Endothelial cell of umbilical vein (primary cell): ENCODE results near the gene C1QTNF8. TPM values are rescaled to one million over a fixed set of nuclear protein-coding genes. Genes with fewer than 3 reads are reported as not detected.

Source experiments
- BruUV-seq: library from RNA; stranded (reverse); fragments of 400-500 nt; replicated peaks from 2 replicates; lab custom pipeline; 2021; lab: Mats Ljungman, UMichigan
- CTCF ChIA-PET: fragments of 300-600, 350-600 bp; sonication (Branson Sonifier 250); formaldehyde crosslinking; loops from one replicate; lab custom pipeline; 2021; ENCODE audit warnings: antibody characterized with exemption, inconsistent platforms; lab: Charles Lee
- POLR2A ChIA-PET: fragments of 300-600, 350-600 bp; sonication (Branson Sonifier 250); formaldehyde crosslinking; loops from one replicate; lab custom pipeline; 2021; ENCODE audit warnings: antibody characterized with exemption, inconsistent platforms; lab: Charles Lee
- DNase-seq: peaks from one replicate; pipeline ENCODE4 v3.0.0-alpha.2; 2011; ENCODE audit warnings: low read depth, low spot score
- FAIRE-seq: peaks from 2 replicates; lab custom pipeline; 2011; peaks lifted over from hg19 to GRCh38; lab: Jason Lieb, UNC
- H2AFZ ChIP-seq: 2 replicates; pipeline ENCODE4 v1.6.0; 2012; ENCODE audit warnings: low read depth, low read length, control low read depth, inconsistent platforms
- H3K27ac ChIP-seq: 2 replicates; pipeline ENCODE4 v1.5.1; 2011; ENCODE audit warnings: low read depth, mild to moderate bottlenecking, control low read depth, low read length, moderate library complexity; ENCODE audit not compliant: insufficient read depth
- H3K27me3 ChIP-seq, 2 experiments: 2 replicates each; pipeline versions ENCODE4 v1.6.0 to v1.6.1; 2011; ENCODE audit warnings: low read length in 2 of 2, mixed read lengths in 1 of 2; ENCODE audit not compliant: control insufficient read depth in 2 of 2, insufficient read depth in 2 of 2
- H3K36me3 ChIP-seq, 2 experiments: 2 replicates in 1 of 2; 3 replicates in 1 of 2; pipeline ENCODE4 v1.5.1; 2011; ENCODE audit warnings: low read length in 2 of 2, mild to moderate bottlenecking in 1 of 2, moderate library complexity in 1 of 2; ENCODE audit not compliant: control insufficient read depth in 2 of 2, insufficient read depth in 2 of 2; ENCODE audit errors: extremely low read depth in 1 of 2
- H3K4me1 ChIP-seq: 3 replicates; pipeline ENCODE4 v1.5.1; 2011; ENCODE audit warnings: mild to moderate bottlenecking, low read length; ENCODE audit not compliant: control insufficient read depth, insufficient read depth; ENCODE audit errors: extremely low read depth
- H3K4me2 ChIP-seq: 2 replicates; pipeline ENCODE4 v1.6.1; 2011; ENCODE audit warnings: low read length, control low read depth, mixed read lengths; ENCODE audit not compliant: insufficient read depth
- H3K4me3 ChIP-seq, 3 experiments: fragments of 200-600 bp in 1 of 3; sonication (generic), shearing (Covaris generic) in 1 of 3; replicated peaks in 1 of 3; 2 replicates each; pipeline ENCODE4 v1.5.1; 2011 to 2016; ENCODE audit warnings: control low read depth in 3 of 3, low read length in 3 of 3, mild to moderate bottlenecking in 2 of 3, inconsistent platforms in 1 of 3, low read depth in 1 of 3, moderate library complexity in 1 of 3; ENCODE audit not compliant: insufficient read depth in 1 of 3
- H3K79me2 ChIP-seq: 2 replicates; pipeline ENCODE4 v1.6.0; 2012; ENCODE audit warnings: low read length, inconsistent platforms; ENCODE audit not compliant: control insufficient read depth, insufficient read depth
- H3K9ac ChIP-seq: replicated peaks from 2 replicates; pipeline ENCODE3; 2011; ENCODE audit warnings: low read length, control low read depth; ENCODE audit not compliant: insufficient read depth; ENCODE audit errors: extremely low read depth
- H3K9me1 ChIP-seq: replicated peaks from 3 replicates; pipeline ENCODE4 v1.6.0; 2011; ENCODE audit warnings: mild to moderate bottlenecking, low read length; ENCODE audit not compliant: control insufficient read depth, insufficient read depth; ENCODE audit errors: extremely low read depth
- H3K9me3 ChIP-seq: replicated peaks from 2 replicates; pipeline ENCODE4 v1.5.1; 2012; ENCODE audit warnings: low read length, inconsistent platforms; ENCODE audit not compliant: control insufficient read depth, insufficient read depth
- H4K20me1 ChIP-seq: replicated peaks from 2 replicates; pipeline ENCODE3; 2011; ENCODE audit warnings: mild to moderate bottlenecking, low read length; ENCODE audit not compliant: control insufficient read depth, insufficient read depth; ENCODE audit errors: extremely low read depth
- CTCF ChIP-seq, 2 donors: IDR thresholded peaks; 1 replicate in 1 of 2; 2 replicates in 1 of 2; pipeline ENCODE4 v1.5.1; 2011; ENCODE audit warnings: low read length in 2 of 2, mild to moderate bottlenecking in 2 of 2, moderate library complexity in 2 of 2, control low read depth in 1 of 2, inconsistent platforms in 1 of 2, low read depth in 1 of 2; ENCODE audit not compliant: insufficient read depth in 1 of 2; ENCODE audit errors: extremely low read depth in 1 of 2
- EZH2 ChIP-seq: IDR thresholded peaks from 2 replicates; pipeline ENCODE4 v1.6.1; 2012; ENCODE audit warnings: borderline replicate concordance, low read depth, mild to moderate bottlenecking, moderate library complexity, low read length, inconsistent platforms; ENCODE audit not compliant: severe bottlenecking
- FOS ChIP-seq: IDR thresholded peaks from 2 replicates; pipeline ENCODE4 v1.6.1; 2011; ENCODE audit warnings: mild to moderate bottlenecking, low read length, moderate library complexity, borderline replicate concordance; ENCODE audit not compliant: insufficient read depth
- GATA2 ChIP-seq: IDR thresholded peaks from 2 replicates; pipeline ENCODE4 v1.7.0; 2011; ENCODE audit warnings: low read depth, mild to moderate bottlenecking, moderate library complexity, mixed read lengths, low read length; ENCODE audit not compliant: insufficient read length, insufficient read depth
- JUN ChIP-seq: IDR thresholded peaks from 2 replicates; pipeline ENCODE4 v1.6.1; 2011; ENCODE audit warnings: borderline replicate concordance, low read depth; ENCODE audit not compliant: insufficient read length, insufficient read depth
- MAX ChIP-seq: IDR thresholded peaks from 2 replicates; pipeline ENCODE4 v1.6.1; 2011; ENCODE audit not compliant: insufficient read depth, insufficient read length
- MYC ChIP-seq: IDR thresholded peaks from one replicate; pipeline ENCODE4 v1.6.1; 2011; ENCODE audit warnings: mild to moderate bottlenecking, low read depth, low read length
- POLR2A ChIP-seq: IDR thresholded peaks from 2 replicates; pipeline ENCODE4 v1.6.1; 2012; ENCODE audit warnings: low read depth, mild to moderate bottlenecking, control low read depth, low read length
- POLR2AphosphoS5 ChIP-seq: IDR thresholded peaks from 2 replicates; pipeline ENCODE4 v1.6.1; 2012; ENCODE audit warnings: low read depth, mild to moderate bottlenecking, control low read depth, low read length, moderate library complexity; ENCODE audit not compliant: insufficient read depth
- dilution Hi-C: fragments of 300-500 bp; cut with MboI; formaldehyde crosslinking; loops from one replicate; pipeline ENCODE4 v1.15.0; 2019; ENCODE audit warnings: low sequenced_read_pairs; ENCODE audit not compliant: extremely low pct_ligation_motif_present
- intact Hi-C: fragments of 100-400 bp; cut with micrococcal nuclease; formaldehyde crosslinking; loops from one replicate; pipeline ENCODE4 v1.10.0; 2022
- polyA plus RNA-seq, 4 experiments: library from polyadenylated mRNA; depleted of rRNA in 3 of 4; stranded (reverse) in 3 of 4; unstranded in 1 of 4; fragments of >200 nt; gene quantifications; 2 replicates each; pipeline versions ENCODE4 v1.2.1 to v1.2.3, GENCODE V29; 2011 to 2012; ENCODE audit warnings: missing spikeins in 1 of 4
- total RNA-seq: library from RNA; stranded (reverse); gene quantifications from 2 replicates; pipeline ENCODE4 v1.2.3, GENCODE V29; 2021

Gene C1QTNF8
- total and polyA plus RNA-seq, 2 donors (not counting 3 experiments of a cell fraction or from before 2014, with no cell fraction given): not detected

- FAIRE-seq: no peak
Measured at GRCh38 chr16:1090620-1091587, 5.1 kb downstream of the C1QTNF8 start.

More at GRCh38 chr16:1090620-1091587, 5.1 kb downstream of the C1QTNF8 start:
- Histone ChIP-seq H3K9ac (no peak overlapping the region), H3K4me3 (no peak overlapping the region), H4K20me1 (no peaks in the 10 kb centered on the region), H3K27ac (no peak overlapping the region), H3K9me1 (no peaks in the 10 kb centered on the region), H3K27me3 (no peaks in the 10 kb centered on the region), H3K79me2 (no peaks in the 10 kb centered on the region), H3K36me3 (no peaks in the 10 kb centered on the region), H2AFZ (no peak overlapping the region), H3K9me3 (no peaks in the 10 kb centered on the region), H3K4me2 (no peak overlapping the region), H3K4me1 (peaks cover 14% of the 10 kb centered on the region)
- ChIA-PET CTCF (interaction anchor here (1.8 kb wide), 1 partner anchor 34 kb away, joined by 7 read pairs; no protein-coding TSS in a partner anchor), POLR2A (no interaction called here)
- BruUV-seq: no TSS peak
- dilution Hi-C loops: no loop called here
- TF ChIP-seq JUN: no peak
- TF ChIP-seq POLR2AphosphoS5: no peak
- no peak for TF ChIP-seq POLR2A
- TF ChIP-seq MAX: no peak
- no peak for TF ChIP-seq FOS
- no peak for TF ChIP-seq GATA2
- TF ChIP-seq CTCF (IDR thresholded peaks at IDR 0.05; ENCODE audit: extremely low read depth in 1 of 2, insufficient read depth in 1 of 2, low read depth in 1 of 2, low read length in 2 of 2): no peak
- TF ChIP-seq MYC: no peak
- no peak for TF ChIP-seq EZH2
- intact Hi-C loops: no loop called here
- DNase-seq: no peak
